Measurements from ENCODE around the gene CXCL14. TPM values are rescaled to one million over a fixed set of nuclear protein-coding genes. Genes with fewer than 3 reads are reported as not detected.

Gene CXCL14
- total and polyA plus RNA-seq, 2 of the 4 experiments (the other 2 are of a cell fraction): not detected

DNA sequence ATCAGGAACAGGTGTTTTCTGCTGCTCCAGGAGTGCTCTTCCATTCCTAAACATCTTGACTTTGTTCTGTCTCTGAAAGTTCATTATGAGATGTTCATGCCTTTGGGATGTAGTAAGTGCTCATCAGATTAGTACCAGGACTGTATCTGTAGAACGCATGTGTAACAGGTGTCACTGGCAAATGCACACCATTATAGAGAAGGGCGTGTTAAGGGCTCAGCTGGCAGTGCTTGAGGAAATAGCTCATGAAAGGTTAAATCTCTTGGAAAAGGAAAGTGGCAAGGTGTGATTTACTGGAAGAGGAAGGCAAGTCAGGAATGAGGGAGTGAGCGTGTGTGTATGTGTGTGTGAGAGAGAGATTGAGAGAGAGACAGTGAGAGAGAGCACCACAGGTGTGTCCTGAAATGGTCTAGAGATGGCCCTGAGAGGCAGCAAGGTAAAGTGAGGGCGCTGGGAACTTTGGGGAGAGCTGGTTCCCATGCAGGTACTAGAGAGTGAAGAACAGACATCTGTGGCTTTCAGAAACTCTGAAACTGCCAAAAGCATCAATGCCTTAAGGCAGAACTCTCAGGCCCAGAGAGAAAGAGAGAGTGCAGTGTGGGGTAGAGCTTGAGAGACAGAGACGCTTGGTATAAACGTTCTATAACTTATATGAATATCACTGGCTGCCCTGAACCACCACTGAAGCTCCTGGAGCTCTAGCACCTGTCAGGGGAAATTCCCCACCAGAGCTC lies 13.7 kb upstream of the CXCL14 start:
- no peaks in the 10 kb centered on the region for H3K9me3 ChIP-seq (ENCODE audit: control insufficient read depth, insufficient read depth, low read length)
- H2BK20ac ChIP-seq (ENCODE audit: low read depth, low read length): no peak overlapping the region
- TF ChIP-seq NFE2L2 (IDR thresholded peaks at IDR 0.05; ENCODE audit: low read depth, low read length) (no peak), RFX5 (IDR thresholded peaks at IDR 0.05; ENCODE audit: low read depth, low read length) (no peak), POLR2A (IDR thresholded peaks at IDR 0.05; ENCODE audit: low read depth, low read length) (no peak)
- ChIA-PET POLR2A (ENCODE audit: unreplicated experiment) (no interaction called here), CTCF (no interaction called here)
- H2BK5ac ChIP-seq (ENCODE audit: low read depth, low read length, poor library complexity, severe bottlenecking): no peak overlapping the region
- dilution Hi-C loops (cut with HindIII; ENCODE audit: low sequenced_read_pairs, unreplicated experiment): no loop called here
- no peak overlapping the region for H3K4me3 ChIP-seq (ENCODE audit: insufficient read depth, low read depth, low read length)
- H4K20me1 ChIP-seq (ENCODE audit: insufficient read depth, low read length): no peaks in the 10 kb centered on the region
- H3K4me2 ChIP-seq (ENCODE audit: low read depth, low read length): no peak overlapping the region
- in situ Hi-C loops (cut with MboI; ENCODE audit: low sequenced_read_pairs): no loop called here
- no peak overlapping the region for H3K4ac ChIP-seq (ENCODE audit: low read depth, low read length)
- WGBS, 2 experiments (ENCODE audit: extremely low coverage in 2 of 2, insufficient read length in 1 of 2): 100% methylated on average over 1 of the region's 6 CpGs; no CpG with 5 or more reads in 1 of the 2 experiments
- no peaks in the 10 kb centered on the region for H3K79me1 ChIP-seq (ENCODE audit: low read depth in 1 of 2, low read length in 2 of 2)
- no peak overlapping the region for H3K56ac ChIP-seq (ENCODE audit: extremely low read depth, insufficient read depth, low read length)
- ATAC-seq (ENCODE audit: low read depth) (no peak), DNase-seq (no peak)
- no peak overlapping the region for H2BK120ac ChIP-seq (ENCODE audit: low read depth, low read length)
- H3K27ac ChIP-seq (ENCODE audit: insufficient read depth, low read length): no peak overlapping the region
- no peak overlapping the region for H2AFZ ChIP-seq (replicated peaks; ENCODE audit: low read length, poor library complexity)
- H3K18ac ChIP-seq (ENCODE audit: low read depth, low read length): no peak overlapping the region
- H4K5ac ChIP-seq (ENCODE audit: low read depth, low read length): no peak overlapping the region
- H3K9me1 ChIP-seq (ENCODE audit: insufficient read depth, low read length): no peaks in the 10 kb centered on the region
- H3K27me3 ChIP-seq (ENCODE audit: control insufficient read depth, insufficient read depth, low read length): peaks cover 7% of the 10 kb centered on the region
- no peak overlapping the region for H2AK9ac ChIP-seq (replicated peaks; ENCODE audit: low read depth, low read length, poor library complexity)
- H3K14ac ChIP-seq (replicated peaks; ENCODE audit: low read depth, low read length): no peak overlapping the region
- H3K9ac ChIP-seq (ENCODE audit: low read depth, low read length): no peak overlapping the region
- intact Hi-C loops (cut with micrococcal nuclease): no loop called here
- no TSS peak for BruUV-seq (replicated peaks)
- no peak overlapping the region for H3K23ac ChIP-seq (ENCODE audit: low read depth, low read length)
- no peak overlapping the region for H2BK15ac ChIP-seq (ENCODE audit: low read depth, low read length)
- no peak overlapping the region for H2AK5ac ChIP-seq (ENCODE audit: low read depth, low read length)
- H3K36me3 ChIP-seq (ENCODE audit: control insufficient read depth, insufficient read depth, low read length): no peaks in the 10 kb centered on the region
- no peaks in the 10 kb centered on the region for H3K4me1 ChIP-seq (ENCODE audit: control insufficient read depth, insufficient read depth, low read length)
- no peak overlapping the region for H4K91ac ChIP-seq (ENCODE audit: insufficient read depth, low read depth, low read length)
- no peak overlapping the region for H4K8ac ChIP-seq (ENCODE audit: low read depth in 2 of 2, low read length in 2 of 2)

All from IMR-90 (cell line).